IgD-negative memory B cell (primary cell): ENCODE results near the gene UBQLN2. TPM values are rescaled to one million over a fixed set of nuclear protein-coding genes. Genes with fewer than 3 reads are reported as not detected.
"Not testable (repeated sequence)": the region's sequence is repeated elsewhere in the genome, so short reads cannot be mapped to it uniquely, and the experiment has no call there.

Experiments
- H3K27ac Mint-ChIP-seq, 3 donors: one replicate each; pipeline ENCODE4 v1.8.0; 2020 to 2022; ENCODE audit warnings: mild to moderate bottlenecking in 3 of 3, mixed read lengths in 3 of 3, moderate library complexity in 1 of 3
- H3K27me3 Mint-ChIP-seq: one replicate; pipeline ENCODE4 v1.8.0; 2021; ENCODE audit warnings: mixed read lengths
- H3K36me3 Mint-ChIP-seq: one replicate; pipeline ENCODE4 v1.8.0; 2020; ENCODE audit warnings: mild to moderate bottlenecking, mixed read lengths
- H3K4me1 Mint-ChIP-seq, 3 donors: one replicate each; pipeline ENCODE4 v1.8.0; 2020 to 2022; ENCODE audit warnings: mixed read lengths in 3 of 3, mild to moderate bottlenecking in 1 of 3
- H3K4me3 Mint-ChIP-seq, 4 donors: one replicate each; pipeline ENCODE4 v1.8.0; 2020 to 2022; ENCODE audit warnings: mild to moderate bottlenecking in 4 of 4, mixed read lengths in 4 of 4, moderate library complexity in 3 of 4
- H3K9me3 Mint-ChIP-seq, 3 donors: one replicate each; pipeline ENCODE4 v1.8.0; 2020 to 2021; ENCODE audit warnings: mixed read lengths in 3 of 3, mild to moderate bottlenecking in 1 of 3
- polyA plus RNA-seq: library from polyadenylated mRNA; unstranded; fragments of 300-500 nt; fragmentation: Illumina TruSeq; gene quantifications from one replicate; pipeline ENCODE4 v1.2.3, GENCODE V29; 2021

UBQLN2 gene
- polyA plus RNA-seq: 37.5 TPM

- H3K27me3 Mint-ChIP-seq: no peaks in the 10 kb centered on the region
- H3K4me1 Mint-ChIP-seq: peaks cover 7 to 16% (median 10%) of the 10 kb centered on the region in 3 donors
- H3K27ac Mint-ChIP-seq: peak within 1 kb of the TSS; percentile 90 to 100 (median 98)
- no peaks in the 10 kb centered on the region for H3K9me3 Mint-ChIP-seq
- peaks cover 2% of the 10 kb centered on the region for H3K36me3 Mint-ChIP-seq
- H3K4me3 Mint-ChIP-seq: peak within 1 kb of the TSS; percentile 88 to 97 (median 93)
These were observed at the start of gene UBQLN2 for GRCh38 chrX:56563231-56564161. UBQLN2 (plus strand) TSS chrX:56563627; CDS start chrX:56563874, 247 bp downstream.

GRCh38 chrX:56519642-56520041 lies 43.8 kb upstream of the UBQLN2 start:
- peaks cover 0 to 4% (median 0%) of the 10 kb centered on the region in 3 donors for H3K9me3 Mint-ChIP-seq
- H3K36me3 Mint-ChIP-seq: no peaks in the 10 kb centered on the region
- H3K4me3 Mint-ChIP-seq: no peak overlapping the region
- H3K27ac Mint-ChIP-seq: no peak overlapping the region
- H3K27me3 Mint-ChIP-seq: peaks cover 4% of the 10 kb centered on the region
- H3K4me1 Mint-ChIP-seq: no peaks in the 10 kb centered on the region

DNA sequence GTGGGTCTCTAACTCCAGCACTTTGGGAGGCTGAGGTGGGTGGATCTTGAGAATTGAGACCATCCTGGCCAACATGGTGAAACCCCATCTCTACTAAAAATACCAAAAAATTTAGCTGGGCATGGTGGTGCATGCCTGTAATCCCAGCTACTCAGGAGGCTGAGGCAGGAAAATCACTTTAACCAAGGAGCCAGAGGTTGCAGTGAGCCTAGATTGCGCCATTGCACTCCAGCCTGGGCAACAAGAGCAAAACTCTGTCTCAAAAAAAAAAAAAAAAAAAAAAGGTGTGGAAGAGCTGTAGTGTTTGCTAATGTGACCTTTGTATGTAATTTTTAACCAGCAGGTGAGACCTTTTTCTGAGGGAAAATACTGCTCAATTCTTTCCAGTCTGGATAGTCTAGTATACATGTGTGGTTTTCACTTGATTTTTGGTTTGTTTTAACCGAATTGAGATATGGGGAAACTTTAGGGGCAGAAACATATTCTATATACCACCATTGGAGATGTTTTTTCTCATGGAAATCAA lies 33.9 kb upstream of the UBQLN2 start:
- peaks cover 13% of the 10 kb centered on the region for H3K27me3 Mint-ChIP-seq
- not testable (repeated sequence) for H3K36me3 Mint-ChIP-seq, H3K4me3 Mint-ChIP-seq, H3K27ac Mint-ChIP-seq, H3K9me3 Mint-ChIP-seq, H3K4me1 Mint-ChIP-seq

- no peak overlapping the region for H3K27ac Mint-ChIP-seq
- peaks cover 0 to 2% (median 0%) of the 10 kb centered on the region in 3 donors for H3K9me3 Mint-ChIP-seq
- no peak overlapping the region for H3K4me3 Mint-ChIP-seq
- H3K36me3 Mint-ChIP-seq: no peaks in the 10 kb centered on the region
- H3K27me3 Mint-ChIP-seq: peaks cover 12% of the 10 kb centered on the region
- H3K4me1 Mint-ChIP-seq: no peaks in the 10 kb centered on the region
These were observed 33.4 kb upstream of the UBQLN2 start for GRCh38 chrX:56530011-56530410.

- peaks cover 4 to 8% (median 8%) of the 10 kb centered on the region in 3 donors for H3K9me3 Mint-ChIP-seq
These were observed 12.8 kb upstream of the UBQLN2 start for GRCh38 chrX:56550667-56551066.

GRCh38 chrX:56554870-56555269 lies 8.6 kb upstream of the UBQLN2 start:
- Mint-ChIP-seq H3K27me3 (peaks cover 2% of the 10 kb centered on the region), H3K9me3 (no peaks in the 10 kb centered on the region), H3K4me1 (no peaks in the 10 kb centered on the region), H3K27ac (no peak overlapping the region), H3K4me3 (no peak overlapping the region), H3K36me3 (no peaks in the 10 kb centered on the region)

More at GRCh38 chrX:56550667-56551066, 12.8 kb upstream of the UBQLN2 start:
- Mint-ChIP-seq H3K27me3 (no peaks in the 10 kb centered on the region), H3K27ac (no peak overlapping the region), H3K4me1 (peaks cover 0 to 2% (median 0%) of the 10 kb centered on the region in 3 donors), H3K36me3 (no peaks in the 10 kb centered on the region), H3K4me3 (no peak overlapping the region)

GRCh38 chrX:56557376-56557929 lies 6.0 kb upstream of the UBQLN2 start:
- H3K4me3 Mint-ChIP-seq: no peak overlapping the region
- H3K36me3 Mint-ChIP-seq: no peaks in the 10 kb centered on the region
- H3K4me1 Mint-ChIP-seq: no peaks in the 10 kb centered on the region
- H3K27me3 Mint-ChIP-seq: peaks cover 2% of the 10 kb centered on the region
- H3K9me3 Mint-ChIP-seq: no peaks in the 10 kb centered on the region
- no peak overlapping the region for H3K27ac Mint-ChIP-seq

DNA sequence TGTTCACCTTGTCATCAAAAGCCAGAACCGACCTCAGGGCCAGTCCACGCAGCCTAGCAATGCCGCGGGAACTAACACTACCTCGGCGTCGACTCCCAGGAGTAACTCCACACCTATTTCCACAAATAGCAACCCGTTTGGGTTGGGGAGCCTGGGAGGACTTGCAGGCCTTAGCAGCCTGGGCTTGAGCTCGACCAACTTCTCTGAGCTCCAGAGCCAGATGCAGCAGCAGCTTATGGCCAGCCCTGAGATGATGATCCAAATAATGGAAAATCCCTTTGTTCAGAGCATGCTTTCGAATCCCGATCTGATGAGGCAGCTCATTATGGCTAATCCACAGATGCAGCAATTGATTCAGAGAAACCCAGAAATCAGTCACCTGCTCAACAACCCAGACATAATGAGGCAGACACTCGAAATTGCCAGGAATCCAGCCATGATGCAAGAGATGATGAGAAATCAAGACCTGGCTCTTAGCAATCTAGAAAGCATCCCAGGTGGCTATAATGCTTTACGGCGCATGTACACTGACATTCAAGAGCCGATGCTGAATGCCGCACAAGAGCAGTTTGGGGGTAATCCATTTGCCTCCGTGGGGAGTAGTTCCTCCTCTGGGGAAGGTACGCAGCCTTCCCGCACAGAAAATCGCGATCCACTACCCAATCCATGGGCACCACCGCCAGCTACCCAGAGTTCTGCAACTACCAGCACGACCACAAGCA lies 898 bp downstream of the UBQLN2 start:
- H3K27me3 Mint-ChIP-seq: no peaks in the 10 kb centered on the region
- H3K4me3 Mint-ChIP-seq: peak overlapping the region; percentile 88 to 97 (median 93)
- H3K9me3 Mint-ChIP-seq: no peaks in the 10 kb centered on the region
- peaks cover 7 to 21% (median 14%) of the 10 kb centered on the region in 3 donors for H3K4me1 Mint-ChIP-seq
- peaks cover 2% of the 10 kb centered on the region for H3K36me3 Mint-ChIP-seq
- H3K27ac Mint-ChIP-seq: peak overlapping the region; percentile 90 to 100 (median 98)

DNA sequence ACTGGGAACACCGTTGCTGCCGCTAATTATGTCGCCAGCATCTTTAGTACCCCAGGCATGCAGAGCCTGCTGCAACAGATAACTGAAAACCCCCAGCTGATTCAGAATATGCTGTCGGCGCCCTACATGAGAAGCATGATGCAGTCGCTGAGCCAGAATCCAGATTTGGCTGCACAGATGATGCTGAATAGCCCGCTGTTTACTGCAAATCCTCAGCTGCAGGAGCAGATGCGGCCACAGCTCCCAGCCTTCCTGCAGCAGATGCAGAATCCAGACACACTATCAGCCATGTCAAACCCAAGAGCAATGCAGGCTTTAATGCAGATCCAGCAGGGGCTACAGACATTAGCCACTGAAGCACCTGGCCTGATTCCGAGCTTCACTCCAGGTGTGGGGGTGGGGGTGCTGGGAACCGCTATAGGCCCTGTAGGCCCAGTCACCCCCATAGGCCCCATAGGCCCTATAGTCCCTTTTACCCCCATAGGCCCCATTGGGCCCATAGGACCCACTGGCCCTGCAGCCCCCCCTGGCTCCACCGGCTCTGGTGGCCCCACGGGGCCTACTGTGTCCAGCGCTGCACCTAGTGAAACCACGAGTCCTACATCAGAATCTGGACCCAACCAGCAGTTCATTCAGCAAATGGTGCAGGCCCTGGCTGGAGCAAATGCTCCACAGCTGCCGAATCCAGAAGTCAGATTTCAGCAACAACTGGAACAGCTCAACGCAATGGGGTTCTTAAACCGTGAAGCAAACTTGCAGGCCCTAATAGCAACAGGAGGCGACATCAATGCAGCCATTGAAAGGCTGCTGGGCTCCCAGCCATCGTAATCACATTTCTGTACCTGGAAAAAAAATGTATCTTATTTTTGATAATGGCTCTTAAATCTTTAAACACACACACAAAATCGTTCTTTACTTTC lies 1.8 kb downstream of the UBQLN2 start:
- Mint-ChIP-seq H3K36me3 (peaks cover 2% of the 10 kb centered on the region), H3K27me3 (no peaks in the 10 kb centered on the region), H3K27ac (peak overlapping the region; percentile 90 to 100 (median 98)), H3K4me1 (peaks cover 8 to 26% (median 18%) of the 10 kb centered on the region in 3 donors), H3K4me3 (peak overlapping the region; percentile 88 to 97 (median 93)), H3K9me3 (no peaks in the 10 kb centered on the region)

GRCh38 chrX:56569378-56570057 lies 6.1 kb downstream of the UBQLN2 start:
- Mint-ChIP-seq H3K4me3 (peak overlapping the region in 3 of 4 donors; percentile 8 to 73 (median 43)), H3K4me1 (peaks cover 4 to 33% (median 21%) of the 10 kb centered on the region in 3 donors), H3K27me3 (no peaks in the 10 kb centered on the region), H3K9me3 (no peaks in the 10 kb centered on the region), H3K27ac (peak overlapping the region in 2 of 3 donors; percentile 68 to 71), H3K36me3 (peaks cover 2% of the 10 kb centered on the region)

- Mint-ChIP-seq H3K27ac (peak overlapping the region in 1 of 3 donors; percentile 60), H3K4me3 (no peak overlapping the region), H3K4me1 (peaks cover 6 to 20% (median 17%) of the 10 kb centered on the region in 3 donors), H3K36me3 (no peaks in the 10 kb centered on the region), H3K9me3 (no peaks in the 10 kb centered on the region), H3K27me3 (no peaks in the 10 kb centered on the region)
These were observed 9.5 kb downstream of the UBQLN2 start for GRCh38 chrX:56572975-56573374.

DNA sequence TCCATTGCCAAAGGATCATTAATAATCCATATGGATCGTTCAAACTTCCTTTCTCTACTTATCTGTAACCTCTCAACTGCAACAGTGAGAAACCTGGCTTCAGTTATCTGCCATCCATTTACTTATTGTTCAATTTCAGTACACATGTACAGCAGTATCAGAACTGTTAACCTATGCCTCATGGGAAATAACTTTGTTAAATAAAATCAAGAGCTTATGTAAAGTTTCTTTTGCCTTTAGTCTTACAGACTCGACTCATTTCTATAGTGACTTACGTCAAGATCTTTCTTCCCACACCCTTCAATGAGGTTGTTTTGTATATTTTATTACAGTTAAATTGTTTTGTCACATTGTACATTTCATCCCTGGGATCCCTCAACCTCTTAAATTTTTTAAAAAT lies 11.4 kb downstream of the UBQLN2 start:
- Mint-ChIP-seq H3K27me3 (no peaks in the 10 kb centered on the region), H3K9me3 (peaks cover 0 to 2% (median 0%) of the 10 kb centered on the region in 3 donors), H3K36me3 (peaks cover 12% of the 10 kb centered on the region), H3K4me3 (no peak overlapping the region), H3K4me1 (peaks cover 10 to 21% (median 16%) of the 10 kb centered on the region in 3 donors), H3K27ac (peak overlapping the region in 1 of 3 donors; percentile 24)

GRCh38 chrX:56576721-56577120 lies 13.3 kb downstream of the UBQLN2 start:
- Mint-ChIP-seq H3K4me1 (peaks cover 6 to 19% (median 11%) of the 10 kb centered on the region in 3 donors), H3K27ac (no peak overlapping the region), H3K36me3 (peaks cover 15% of the 10 kb centered on the region), H3K9me3 (peaks cover 0 to 9% (median 4%) of the 10 kb centered on the region in 3 donors), H3K4me3 (no peak overlapping the region), H3K27me3 (no peaks in the 10 kb centered on the region)
